ENCODE results near the gene NT5E. TPM values are rescaled to one million over a fixed set of nuclear protein-coding genes. Genes with fewer than 3 reads are reported as not detected.

Gene NT5E
- polyA plus RNA-seq, 3 donors: 3.3 to 4.7 (median 4.6) TPM

Other genes starting within 250 kb of the NT5E start
- gene SNX14, start 143.8 kb downstream of the NT5E start, polyA plus RNA-seq (ENCODE audit: insufficient read length in 3 of 3): 100 to 1,000 TPM; 105 to 141 (median 141) TPM
- gene SYNCRIP, start 192.8 kb downstream of the NT5E start, polyA plus RNA-seq (ENCODE audit: insufficient read length in 3 of 3): 100 to 1,000 TPM; 155 to 201 (median 177) TPM